GM12874 (cell line): ENCODE data around the gene BACE1.

Experiments used
- CTCF ChIP-seq: IDR thresholded peaks from 2 replicates; pipeline ENCODE4 v1.5.1; 2011; ENCODE audit warnings: low read depth, mild to moderate bottlenecking, control low read depth, low read length, moderate library complexity; ENCODE audit not compliant: insufficient read depth

BACE1 gene

GRCh38 chr11:117315285-117316196 lies 515 bp downstream of the BACE1 start:
- TF ChIP-seq CTCF = no peak

- TF ChIP-seq CTCF = no peak
These were observed 1.2 kb downstream of the BACE1 start for GRCh38 chr11:117314840-117315239.

GRCh38 chr11:117313828-117314768 lies 2.0 kb downstream of the BACE1 start:
- no peak for TF ChIP-seq CTCF

GRCh38 chr11:117313091-117313490 lies 3.0 kb downstream of the BACE1 start:
- TF ChIP-seq CTCF = no peak

- TF ChIP-seq CTCF = no peak
These were observed 6.7 kb downstream of the BACE1 start for GRCh38 chr11:117309310-117309709.

- no peak for TF ChIP-seq CTCF
These were observed 10.9 kb downstream of the BACE1 start for GRCh38 chr11:117305145-117305544.

- TF ChIP-seq CTCF = no peak
These were observed 12.3 kb downstream of the BACE1 start for GRCh38 chr11:117303646-117304315.
